Measurements from ENCODE around the gene CCDC171. TPM values are rescaled to one million over a fixed set of nuclear protein-coding genes. Genes with fewer than 3 reads are reported as not detected.

The CCDC171 gene
- total RNA-seq, 3 donors from 2014 or later, result 0.63 to 0.73 (median 0.71) TPM

- DNase-seq (no peak), ATAC-seq (no peak)
- no peaks in the 10 kb centered on the region for H3K36me3 Mint-ChIP-seq (ENCODE audit: insufficient read depth)
- no peaks in the 10 kb centered on the region for H3K4me1 Mint-ChIP-seq (ENCODE audit: low read depth)
- H3K9me3 Mint-ChIP-seq, result no peaks in the 10 kb centered on the region
- no peaks in the 10 kb centered on the region for H3K27me3 Mint-ChIP-seq (ENCODE audit: low read depth)
- H3K4me3 Mint-ChIP-seq, result no peak overlapping the region
These were observed 329.5 kb downstream of the CCDC171 start for GRCh38 chr9:15882328-15882727.

- Mint-ChIP-seq H3K9me3 (no peaks in the 10 kb centered on the region), H3K27me3 (ENCODE audit: low read depth) (no peaks in the 10 kb centered on the region), H3K36me3 (ENCODE audit: insufficient read depth) (no peaks in the 10 kb centered on the region), H3K4me1 (ENCODE audit: low read depth) (no peaks in the 10 kb centered on the region), H3K4me3 (no peak overlapping the region)
- DNase-seq (no peak), ATAC-seq (no peak)
These were observed 330.0 kb downstream of the CCDC171 start for GRCh38 chr9:15882883-15883282.

- H3K4me1 Mint-ChIP-seq (ENCODE audit: low read depth), result no peaks in the 10 kb centered on the region
- ATAC-seq, result no peak
- no peaks in the 10 kb centered on the region for H3K36me3 Mint-ChIP-seq (ENCODE audit: insufficient read depth)
- H3K9me3 Mint-ChIP-seq, result no peaks in the 10 kb centered on the region
- no peaks in the 10 kb centered on the region for H3K27me3 Mint-ChIP-seq (ENCODE audit: low read depth)
- DNase-seq, result no peak
- H3K4me3 Mint-ChIP-seq, result no peak overlapping the region
These were observed 332.6 kb downstream of the CCDC171 start for GRCh38 chr9:15885464-15885863.

GRCh38 chr9:15889555-15889954 is 336.7 kb downstream of the CCDC171 start:
- Mint-ChIP-seq H3K27me3 (ENCODE audit: low read depth) (no peaks in the 10 kb centered on the region), H3K36me3 (ENCODE audit: insufficient read depth) (no peaks in the 10 kb centered on the region), H3K9me3 (peaks cover 3% of the 10 kb centered on the region), H3K4me3 (no peak overlapping the region), H3K4me1 (ENCODE audit: low read depth) (no peaks in the 10 kb centered on the region)
- no peak for ATAC-seq
- DNase-seq, result no peak

- H3K4me3 Mint-ChIP-seq, result no peak overlapping the region
- ATAC-seq (no peak), DNase-seq (no peak)
- no peaks in the 10 kb centered on the region for H3K4me1 Mint-ChIP-seq (ENCODE audit: low read depth)
- H3K27me3 Mint-ChIP-seq (ENCODE audit: low read depth), result no peaks in the 10 kb centered on the region
- H3K9me3 Mint-ChIP-seq, result peaks cover 7% of the 10 kb centered on the region
- no peaks in the 10 kb centered on the region for H3K36me3 Mint-ChIP-seq (ENCODE audit: insufficient read depth)
These were observed 348.7 kb downstream of the CCDC171 start for GRCh38 chr9:15901572-15901971.

- Mint-ChIP-seq H3K9me3 (peaks cover 30% of the 10 kb centered on the region), H3K27me3 (ENCODE audit: low read depth) (no peaks in the 10 kb centered on the region), H3K4me3 (no peak overlapping the region), H3K4me1 (ENCODE audit: low read depth) (no peaks in the 10 kb centered on the region), H3K36me3 (ENCODE audit: insufficient read depth) (no peaks in the 10 kb centered on the region)
- no peak for ATAC-seq
- DNase-seq, result no peak
These were observed 356.5 kb downstream of the CCDC171 start for GRCh38 chr9:15909297-15909696.

GRCh38 chr9:15915711-15916110 is 362.9 kb downstream of the CCDC171 start:
- no peaks in the 10 kb centered on the region for H3K4me1 Mint-ChIP-seq (ENCODE audit: low read depth)
- H3K27me3 Mint-ChIP-seq (ENCODE audit: low read depth), result no peaks in the 10 kb centered on the region
- no peaks in the 10 kb centered on the region for H3K36me3 Mint-ChIP-seq (ENCODE audit: insufficient read depth)
- H3K4me3 Mint-ChIP-seq, result no peak overlapping the region
- H3K9me3 Mint-ChIP-seq, result peaks cover 25% of the 10 kb centered on the region
- ATAC-seq (no peak), DNase-seq (no peak)

- no peaks in the 10 kb centered on the region for H3K36me3 Mint-ChIP-seq (ENCODE audit: insufficient read depth)
- H3K27me3 Mint-ChIP-seq (ENCODE audit: low read depth), result no peaks in the 10 kb centered on the region
- no peak for DNase-seq
- H3K9me3 Mint-ChIP-seq, result no peaks in the 10 kb centered on the region
- no peaks in the 10 kb centered on the region for H3K4me1 Mint-ChIP-seq (ENCODE audit: low read depth)
- no peak for ATAC-seq
- H3K4me3 Mint-ChIP-seq, result no peak overlapping the region
These were observed 374.3 kb downstream of the CCDC171 start for GRCh38 chr9:15927161-15927560.

GRCh38 chr9:15935661-15936305 is 382.9 kb downstream of the CCDC171 start:
- Mint-ChIP-seq H3K4me3 (no peak overlapping the region), H3K36me3 (ENCODE audit: insufficient read depth) (no peaks in the 10 kb centered on the region), H3K9me3 (peaks cover 5% of the 10 kb centered on the region), H3K4me1 (ENCODE audit: low read depth) (no peaks in the 10 kb centered on the region), H3K27me3 (ENCODE audit: low read depth) (no peaks in the 10 kb centered on the region)
- no peak for DNase-seq
- no peak for ATAC-seq

GRCh38 chr9:15936306-15936921 is 383.6 kb downstream of the CCDC171 start:
- Mint-ChIP-seq H3K9me3 (peaks cover 5% of the 10 kb centered on the region), H3K36me3 (ENCODE audit: insufficient read depth) (no peaks in the 10 kb centered on the region), H3K4me1 (ENCODE audit: low read depth) (no peaks in the 10 kb centered on the region), H3K27me3 (ENCODE audit: low read depth) (no peaks in the 10 kb centered on the region), H3K4me3 (no peak overlapping the region)
- no peak for ATAC-seq
- DNase-seq, result no peak

- Mint-ChIP-seq H3K27me3 (ENCODE audit: low read depth) (no peaks in the 10 kb centered on the region), H3K4me1 (ENCODE audit: low read depth) (no peaks in the 10 kb centered on the region), H3K36me3 (ENCODE audit: insufficient read depth) (no peaks in the 10 kb centered on the region), H3K9me3 (peaks cover 4% of the 10 kb centered on the region), H3K4me3 (no peak overlapping the region)
- DNase-seq, result no peak
- no peak for ATAC-seq
These were observed 390.1 kb downstream of the CCDC171 start for GRCh38 chr9:15942831-15943424.

GRCh38 chr9:15944341-15944740 is 391.5 kb downstream of the CCDC171 start:
- ATAC-seq (no peak), DNase-seq (no peak)
- H3K27me3 Mint-ChIP-seq (ENCODE audit: low read depth), result no peaks in the 10 kb centered on the region
- peaks cover 4% of the 10 kb centered on the region for H3K9me3 Mint-ChIP-seq
- H3K36me3 Mint-ChIP-seq (ENCODE audit: insufficient read depth), result no peaks in the 10 kb centered on the region
- no peaks in the 10 kb centered on the region for H3K4me1 Mint-ChIP-seq (ENCODE audit: low read depth)
- H3K4me3 Mint-ChIP-seq, result no peak overlapping the region

GRCh38 chr9:15959663-15960062 is 406.8 kb downstream of the CCDC171 start:
- H3K4me1 Mint-ChIP-seq (ENCODE audit: low read depth), result no peaks in the 10 kb centered on the region
- ATAC-seq, result no peak
- H3K4me3 Mint-ChIP-seq, result no peak overlapping the region
- no peak for DNase-seq
- peaks cover 6% of the 10 kb centered on the region for H3K9me3 Mint-ChIP-seq
- H3K27me3 Mint-ChIP-seq (ENCODE audit: low read depth), result no peaks in the 10 kb centered on the region
- no peaks in the 10 kb centered on the region for H3K36me3 Mint-ChIP-seq (ENCODE audit: insufficient read depth)

GRCh38 chr9:15961217-15961616 is 408.4 kb downstream of the CCDC171 start:
- H3K4me3 Mint-ChIP-seq, result no peak overlapping the region
- DNase-seq, result no peak
- H3K9me3 Mint-ChIP-seq, result no peaks in the 10 kb centered on the region
- no peak for ATAC-seq
- no peaks in the 10 kb centered on the region for H3K4me1 Mint-ChIP-seq (ENCODE audit: low read depth)
- H3K36me3 Mint-ChIP-seq (ENCODE audit: insufficient read depth), result no peaks in the 10 kb centered on the region
- no peaks in the 10 kb centered on the region for H3K27me3 Mint-ChIP-seq (ENCODE audit: low read depth)

GRCh38 chr9:15965246-15965745 is 412.5 kb downstream of the CCDC171 start:
- Mint-ChIP-seq H3K9me3 (no peaks in the 10 kb centered on the region), H3K27me3 (ENCODE audit: low read depth) (no peaks in the 10 kb centered on the region), H3K36me3 (ENCODE audit: insufficient read depth) (no peaks in the 10 kb centered on the region), H3K4me3 (no peak overlapping the region), H3K4me1 (ENCODE audit: low read depth) (no peaks in the 10 kb centered on the region)
- no peak for ATAC-seq
- DNase-seq, result no peak
